ENCODE data around the gene MTFP1.

GRCh38 chr22:30413745-30414524 lies 11.6 kb upstream of the MTFP1 start:
- TF ChIP-seq CTCF (IDR thresholded peaks at IDR 0.05) = no peak
- TF ChIP-seq POLR2AphosphoS5 (IDR thresholded peaks at IDR 0.05) = no peak
- TF ChIP-seq POLR2A (IDR thresholded peaks at IDR 0.05) = no peak
- no peak for TF ChIP-seq EP300 (IDR thresholded peaks at IDR 0.05)

All from suprapubic skin (tissue), 4 donors.